ENCODE measurements around the gene SLC4A2. TPM values are rescaled to one million over a fixed set of nuclear protein-coding genes. Genes with fewer than 3 reads are reported as not detected.

SLC4A2 gene
- total RNA-seq, 4 donors from 2014 or later: 48.5 to 109 (median 69.0) TPM

- H3K4me3 ChIP-seq (replicated peaks in 1 of 3): no peak overlapping the region
- no peak for DNase-seq
- no peaks in the 10 kb centered on the region for H3K9me3 ChIP-seq
- H3K27ac ChIP-seq: no peak overlapping the region
- intact Hi-C loops (cut with DNase I): no loop called here
- H3K4me1 ChIP-seq: peaks cover 0 to 17% of the 10 kb centered on the region in 2 donors
- WGBS, 2 donors: 92% methylated on average over 13 to 20 of the region's 20 CpGs
- no peak for TF ChIP-seq POLR2A (IDR thresholded peaks at IDR 0.05)
- TF ChIP-seq CTCF (IDR thresholded peaks at IDR 0.05): no peak
- no peaks in the 10 kb centered on the region for H3K27me3 ChIP-seq
- H3K36me3 ChIP-seq: peaks cover 0 to 3% of the 10 kb centered on the region in 2 donors
Measured at GRCh38 chr7:151043959-151044358, 15.4 kb upstream of the SLC4A2 start.

DNA sequence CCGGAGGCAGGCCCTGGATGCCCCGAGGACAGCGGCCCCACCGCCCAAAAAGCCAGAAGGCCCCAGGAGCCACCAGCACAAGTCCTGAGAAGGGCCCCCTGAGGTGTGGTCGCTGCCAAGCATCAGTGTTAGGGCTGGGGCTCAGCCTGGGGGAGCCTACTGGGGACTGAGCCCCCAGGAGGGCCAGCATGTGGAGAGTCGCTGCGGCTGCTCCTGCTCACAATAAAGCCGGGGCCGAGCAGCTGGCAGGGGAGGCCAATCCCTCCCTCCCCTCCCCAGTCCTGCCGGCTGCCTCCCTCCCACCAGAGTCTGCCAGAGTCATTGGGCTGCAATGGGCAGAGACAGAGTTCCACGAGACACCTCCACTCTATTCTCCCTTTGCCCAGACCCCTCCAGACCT, 14.1 kb upstream of the SLC4A2 start:
- Histone ChIP-seq H3K27me3 (no peaks in the 10 kb centered on the region), H3K36me3 (peaks cover 0 to 3% of the 10 kb centered on the region in 2 donors), H3K4me1 (peaks cover 0 to 7% of the 10 kb centered on the region in 2 donors), H3K27ac (no peak overlapping the region), H3K4me3 (replicated peaks in 1 of 3) (no peak overlapping the region), H3K9me3 (no peaks in the 10 kb centered on the region)
- TF ChIP-seq POLR2A (IDR thresholded peaks at IDR 0.05) (no peak), CTCF (IDR thresholded peaks at IDR 0.05) (no peak)
- DNase-seq: no peak
- intact Hi-C loops (cut with DNase I): no loop called here
- 82 to 84% methylated on average over 6 to 9 of the region's 11 CpGs for WGBS, 2 donors

DNA sequence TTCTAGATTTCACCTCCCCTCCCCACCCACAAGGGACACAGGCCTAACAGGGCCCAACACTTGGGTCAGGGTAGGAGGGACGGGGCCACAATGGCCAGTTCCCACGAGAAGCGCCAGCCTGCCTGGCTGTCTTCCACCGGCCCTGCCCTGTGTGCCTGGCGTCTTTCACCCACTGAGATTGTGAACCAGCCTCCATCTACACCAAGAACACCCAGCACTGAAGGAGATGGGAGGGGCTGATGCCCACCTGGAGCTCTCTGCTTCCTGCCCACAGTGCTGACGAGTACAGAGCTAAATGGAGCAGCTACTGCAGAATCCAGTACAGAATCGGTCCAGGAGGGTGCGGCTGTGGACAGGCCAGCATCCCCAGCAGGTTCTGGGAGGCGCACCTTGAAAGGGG, 13.4 kb upstream of the SLC4A2 start:
- WGBS, 2 donors: 88 to 93% methylated on average over 9 of the region's 9 CpGs
- H3K36me3 ChIP-seq: peaks cover 0 to 3% of the 10 kb centered on the region in 2 donors
- TF ChIP-seq CTCF (IDR thresholded peaks at IDR 0.05) (no peak), POLR2A (IDR thresholded peaks at IDR 0.05) (no peak)
- intact Hi-C loops (cut with DNase I): no loop called here
- H3K9me3 ChIP-seq: no peaks in the 10 kb centered on the region
- DNase-seq: no peak
- no peak overlapping the region for H3K27ac ChIP-seq
- peaks cover 0 to 10% of the 10 kb centered on the region in 2 donors for H3K4me1 ChIP-seq
- H3K27me3 ChIP-seq: no peaks in the 10 kb centered on the region
- no peak overlapping the region for H3K4me3 ChIP-seq (replicated peaks in 1 of 3)

GRCh38 chr7:151046603-151047573, 12.5 kb upstream of the SLC4A2 start:
- TF ChIP-seq CTCF (IDR thresholded peaks at IDR 0.05) (no peak), POLR2A (IDR thresholded peaks at IDR 0.05) (no peak)
- H3K36me3 ChIP-seq: peaks cover 0 to 3% of the 10 kb centered on the region in 2 donors
- no peaks in the 10 kb centered on the region for H3K9me3 ChIP-seq
- WGBS, 2 donors: 49 to 53% methylated on average over 11 to 13 of the region's 14 CpGs
- H3K4me1 ChIP-seq: peaks cover 0 to 13% of the 10 kb centered on the region in 2 donors
- intact Hi-C loops (cut with DNase I): no loop called here
- peak; percentile 29 to 44 for DNase-seq
- no peak overlapping the region for H3K27ac ChIP-seq
- no peaks in the 10 kb centered on the region for H3K27me3 ChIP-seq
- no peak overlapping the region for H3K4me3 ChIP-seq (replicated peaks in 1 of 3)
